Measurements from ENCODE around the gene SYNE2.

DNA sequence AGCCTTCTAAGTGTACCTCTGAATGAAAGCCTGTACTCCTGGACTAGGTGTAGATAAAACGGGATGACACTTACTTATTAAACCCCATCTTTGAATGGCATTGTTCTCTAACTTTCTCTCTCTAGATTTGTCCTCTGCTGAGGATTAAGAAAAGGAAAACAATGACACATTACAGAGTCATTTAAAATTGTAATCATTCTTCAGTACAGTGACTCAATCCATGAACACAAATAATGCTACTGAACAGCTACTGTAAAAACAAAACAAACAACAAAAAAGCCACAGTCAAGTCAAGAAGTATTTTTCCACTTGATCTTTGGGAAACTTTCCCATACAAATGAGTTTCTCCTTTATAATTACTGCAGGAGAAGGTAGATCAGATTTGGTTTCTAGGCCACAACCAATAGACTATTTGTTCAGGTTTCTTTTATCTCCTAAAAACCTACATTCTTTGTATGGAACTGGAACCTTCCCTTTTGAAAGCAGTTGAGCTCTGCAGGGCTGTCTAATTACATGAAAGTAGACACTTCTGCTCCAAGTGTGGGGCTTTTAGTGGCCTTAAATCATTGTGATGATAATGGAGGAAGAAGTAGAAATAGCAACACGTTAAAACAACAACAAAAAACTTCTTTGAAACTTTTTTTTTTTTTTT, 222.3 kb downstream of the SYNE2 start:
- TF ChIP-seq NR3C1 (CRISPR knock-in tag; conservative IDR thresholded peaks at IDR 0.05; ENCODE audit: low read depth) = no peak
- TF ChIP-seq, protein P1, sequence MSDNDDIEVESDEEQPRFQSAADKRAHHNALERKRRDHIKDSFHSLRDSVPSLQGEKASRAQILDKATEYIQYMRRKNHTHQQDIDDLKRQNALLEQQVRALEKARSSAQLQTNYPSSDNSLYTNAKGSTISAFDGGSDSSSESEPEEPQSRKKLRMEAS (CRISPR knock-in tag; IDR thresholded peaks at IDR 0.05) = no peak
- TF ChIP-seq, protein P2, sequence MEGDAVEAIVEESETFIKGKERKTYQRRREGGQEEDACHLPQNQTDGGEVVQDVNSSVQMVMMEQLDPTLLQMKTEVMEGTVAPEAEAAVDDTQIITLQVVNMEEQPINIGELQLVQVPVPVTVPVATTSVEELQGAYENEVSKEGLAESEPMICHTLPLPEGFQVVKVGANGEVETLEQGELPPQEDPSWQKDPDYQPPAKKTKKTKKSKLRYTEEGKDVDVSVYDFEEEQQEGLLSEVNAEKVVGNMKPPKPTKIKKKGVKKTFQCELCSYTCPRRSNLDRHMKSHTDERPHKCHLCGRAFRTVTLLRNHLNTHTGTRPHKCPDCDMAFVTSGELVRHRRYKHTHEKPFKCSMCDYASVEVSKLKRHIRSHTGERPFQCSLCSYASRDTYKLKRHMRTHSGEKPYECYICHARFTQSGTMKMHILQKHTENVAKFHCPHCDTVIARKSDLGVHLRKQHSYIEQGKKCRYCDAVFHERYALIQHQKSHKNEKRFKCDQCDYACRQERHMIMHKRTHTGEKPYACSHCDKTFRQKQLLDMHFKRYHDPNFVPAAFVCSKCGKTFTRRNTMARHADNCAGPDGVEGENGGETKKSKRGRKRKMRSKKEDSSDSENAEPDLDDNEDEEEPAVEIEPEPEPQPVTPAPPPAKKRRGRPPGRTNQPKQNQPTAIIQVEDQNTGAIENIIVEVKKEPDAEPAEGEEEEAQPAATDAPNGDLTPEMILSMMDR (IDR thresholded peaks at IDR 0.05) = no peak
- no peak for TF ChIP-seq SMAD3 (CRISPR knock-in tag; IDR thresholded peaks at IDR 0.05; ENCODE audit: borderline replicate concordance)
- TF ChIP-seq, protein P3, sequence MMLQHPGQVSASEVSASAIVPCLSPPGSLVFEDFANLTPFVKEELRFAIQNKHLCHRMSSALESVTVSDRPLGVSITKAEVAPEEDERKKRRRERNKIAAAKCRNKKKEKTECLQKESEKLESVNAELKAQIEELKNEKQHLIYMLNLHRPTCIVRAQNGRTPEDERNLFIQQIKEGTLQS (CRISPR knock-in tag; conservative IDR thresholded peaks at IDR 0.05) = no peak
- TF ChIP-seq RELA (CRISPR knock-in tag; IDR thresholded peaks at IDR 0.05; ENCODE audit: borderline replicate concordance) = no peak
- TF ChIP-seq ELF4 (CRISPR knock-in tag; IDR thresholded peaks at IDR 0.05; ENCODE audit: low read depth) = no peak
- TF ChIP-seq, protein P4, sequence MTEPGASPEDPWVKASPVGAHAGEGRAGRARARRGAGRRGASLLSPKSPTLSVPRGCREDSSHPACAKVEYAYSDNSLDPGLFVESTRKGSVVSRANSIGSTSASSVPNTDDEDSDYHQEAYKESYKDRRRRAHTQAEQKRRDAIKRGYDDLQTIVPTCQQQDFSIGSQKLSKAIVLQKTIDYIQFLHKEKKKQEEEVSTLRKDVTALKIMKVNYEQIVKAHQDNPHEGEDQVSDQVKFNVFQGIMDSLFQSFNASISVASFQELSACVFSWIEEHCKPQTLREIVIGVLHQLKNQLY (CRISPR knock-in tag; IDR thresholded peaks at IDR 0.05) = no peak
- TF ChIP-seq, protein P5, sequence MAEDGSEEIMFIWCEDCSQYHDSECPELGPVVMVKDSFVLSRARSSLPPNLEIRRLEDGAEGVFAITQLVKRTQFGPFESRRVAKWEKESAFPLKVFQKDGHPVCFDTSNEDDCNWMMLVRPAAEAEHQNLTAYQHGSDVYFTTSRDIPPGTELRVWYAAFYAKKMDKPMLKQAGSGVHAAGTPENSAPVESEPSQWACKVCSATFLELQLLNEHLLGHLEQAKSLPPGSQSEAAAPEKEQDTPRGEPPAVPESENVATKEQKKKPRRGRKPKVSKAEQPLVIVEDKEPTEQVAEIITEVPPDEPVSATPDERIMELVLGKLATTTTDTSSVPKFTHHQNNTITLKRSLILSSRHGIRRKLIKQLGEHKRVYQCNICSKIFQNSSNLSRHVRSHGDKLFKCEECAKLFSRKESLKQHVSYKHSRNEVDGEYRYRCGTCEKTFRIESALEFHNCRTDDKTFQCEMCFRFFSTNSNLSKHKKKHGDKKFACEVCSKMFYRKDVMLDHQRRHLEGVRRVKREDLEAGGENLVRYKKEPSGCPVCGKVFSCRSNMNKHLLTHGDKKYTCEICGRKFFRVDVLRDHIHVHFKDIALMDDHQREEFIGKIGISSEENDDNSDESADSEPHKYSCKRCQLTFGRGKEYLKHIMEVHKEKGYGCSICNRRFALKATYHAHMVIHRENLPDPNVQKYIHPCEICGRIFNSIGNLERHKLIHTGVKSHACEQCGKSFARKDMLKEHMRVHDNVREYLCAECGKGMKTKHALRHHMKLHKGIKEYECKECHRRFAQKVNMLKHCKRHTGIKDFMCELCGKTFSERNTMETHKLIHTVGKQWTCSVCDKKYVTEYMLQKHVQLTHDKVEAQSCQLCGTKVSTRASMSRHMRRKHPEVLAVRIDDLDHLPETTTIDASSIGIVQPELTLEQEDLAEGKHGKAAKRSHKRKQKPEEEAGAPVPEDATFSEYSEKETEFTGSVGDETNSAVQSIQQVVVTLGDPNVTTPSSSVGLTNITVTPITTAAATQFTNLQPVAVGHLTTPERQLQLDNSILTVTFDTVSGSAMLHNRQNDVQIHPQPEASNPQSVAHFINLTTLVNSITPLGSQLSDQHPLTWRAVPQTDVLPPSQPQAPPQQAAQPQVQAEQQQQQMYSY (CRISPR knock-in tag; IDR thresholded peaks at IDR 0.05) = no peak
- TF ChIP-seq FOXJ3 (CRISPR knock-in tag; IDR thresholded peaks at IDR 0.05; ENCODE audit: borderline replicate concordance) = no peak
- TF ChIP-seq ETV6 (CRISPR knock-in tag; IDR thresholded peaks at IDR 0.05) = no peak
